OCI-LY7 (cell line): Measurements from ENCODE around the gene FAF2. TPM values are rescaled to one million over a fixed set of nuclear protein-coding genes. Genes with fewer than 3 reads are reported as not detected.

ENCODE experiments used
- BruUV-seq: library from RNA; stranded (reverse); fragments of 400-500 nt; replicated peaks from 2 replicates; lab custom pipeline; 2021; lab: Mats Ljungman, UMichigan
- CTCF ChIA-PET: fragments of 300-600 bp; sonication (Branson Sonifier 250); formaldehyde crosslinking; loops from one replicate; lab custom pipeline; 2022; ENCODE audit warnings: antibody characterized with exemption; ENCODE audit not compliant: unreplicated experiment; lab: Charles Lee
- POLR2A ChIA-PET: fragments of 300-600 bp; sonication (Branson Sonifier 250); formaldehyde crosslinking; loops from one replicate; lab custom pipeline; 2022; ENCODE audit warnings: antibody characterized with exemption; lab: Charles Lee
- DNase-seq: peaks from one replicate; pipeline ENCODE4 v3.0.0-alpha.2; 2015; ENCODE audit warnings: low spot score
- H2AFZ ChIP-seq: fragments of 200-600 bp; sonication (generic), shearing (Covaris generic); 2 replicates; pipeline ENCODE4 v1.6.1; 2014; ENCODE audit warnings: mild to moderate bottlenecking, antibody characterized with exemption, low read length, moderate library complexity
- H3K27ac ChIP-seq: fragments of 200-600 bp; sonication (generic); 2 replicates; pipeline ENCODE4 v1.5.1; 2014; ENCODE audit warnings: mixed run types, low read depth, mild to moderate bottlenecking, moderate library complexity, low read length, inconsistent platforms; ENCODE audit not compliant: poor library complexity, severe bottlenecking
- H3K36me3 ChIP-seq: fragments of 200-600 bp; sonication (generic); 2 replicates; pipeline ENCODE4 v1.6.1; 2014; ENCODE audit warnings: mild to moderate bottlenecking, antibody characterized with exemption, low read length, moderate library complexity, mixed read lengths; ENCODE audit not compliant: insufficient read depth
- H3K4me1 ChIP-seq: fragments of 200-600 bp; sonication (generic); 2 replicates; pipeline ENCODE4 v1.5.1; 2014; ENCODE audit warnings: mild to moderate bottlenecking, low read length; ENCODE audit not compliant: insufficient read depth, poor library complexity, severe bottlenecking
- H3K4me2 ChIP-seq: fragments of 200-600 bp; sonication (generic); 2 replicates; pipeline ENCODE4 v1.6.1; 2014; ENCODE audit warnings: mild to moderate bottlenecking, low read length
- H3K4me3 ChIP-seq: fragments of 200-600 bp; sonication (generic); 2 replicates; pipeline ENCODE4 v1.5.1; 2014; ENCODE audit warnings: mild to moderate bottlenecking, low read depth, low read length; ENCODE audit not compliant: poor library complexity, severe bottlenecking
- H3K79me2 ChIP-seq: fragments of 200-600 bp; sonication (generic); 2 replicates; pipeline ENCODE4 v1.6.1; 2016; ENCODE audit warnings: low read depth, mild to moderate bottlenecking, low read length, moderate library complexity, mixed read lengths; ENCODE audit not compliant: insufficient read depth
- H3K9me2 ChIP-seq: fragments of 200-600 bp; sonication (generic); 2 replicates; pipeline ENCODE4 v1.6.1; 2016; ENCODE audit warnings: mild to moderate bottlenecking, low read length, mixed read lengths; ENCODE audit not compliant: insufficient read depth
- H3K9me3 ChIP-seq: fragments of 200-600 bp; sonication (generic); 2 replicates; pipeline ENCODE4 v1.6.1; 2014; ENCODE audit warnings: mild to moderate bottlenecking, mixed run types, low read length, mixed read lengths
- H4K20me1 ChIP-seq: fragments of 200-600 bp; sonication (generic); 2 replicates; pipeline ENCODE4 v1.6.1; 2014; ENCODE audit warnings: mild to moderate bottlenecking, antibody characterized with exemption, low read length, moderate library complexity, mixed read lengths; ENCODE audit not compliant: insufficient read depth
- EZH2phosphoT487 ChIP-seq: fragments of 200-600 bp; sonication (generic); IDR thresholded peaks from 2 replicates; pipeline ENCODE4 v1.6.1; 2018; ENCODE audit warnings: low read depth, borderline replicate concordance, mild to moderate bottlenecking, mixed run types, antibody characterized with exemption, low read length, moderate library complexity, mixed read lengths
- intact Hi-C: fragments of 100-400 bp; cut with micrococcal nuclease; formaldehyde crosslinking; loops from one replicate; pipeline ENCODE4 v1.10.0; 2022; ENCODE audit not compliant: unreplicated experiment
- total RNA-seq, 2 experiments: library from RNA; depleted of rRNA in 1 of 2; stranded (reverse); fragments of >200 nt in 1 of 2; shearing (Covaris generic) in 1 of 2; gene quantifications; 2 replicates each; pipeline ENCODE4 v1.2.3, GENCODE V29; 2014 to 2022
- TF ChIP-seq, protein P1 (sequence below): fragments of 200-600 bp; sonication (generic); conservative IDR thresholded peaks from 2 replicates; pipeline ENCODE4 v1.5.1; 2014; ENCODE audit warnings: mild to moderate bottlenecking, antibody characterized with exemption, low read length, moderate library complexity, mixed read lengths

FAF2 gene
- total RNA-seq, 2 experiments from 2014 or later = 36.9 to 49.7 TPM

DNA sequence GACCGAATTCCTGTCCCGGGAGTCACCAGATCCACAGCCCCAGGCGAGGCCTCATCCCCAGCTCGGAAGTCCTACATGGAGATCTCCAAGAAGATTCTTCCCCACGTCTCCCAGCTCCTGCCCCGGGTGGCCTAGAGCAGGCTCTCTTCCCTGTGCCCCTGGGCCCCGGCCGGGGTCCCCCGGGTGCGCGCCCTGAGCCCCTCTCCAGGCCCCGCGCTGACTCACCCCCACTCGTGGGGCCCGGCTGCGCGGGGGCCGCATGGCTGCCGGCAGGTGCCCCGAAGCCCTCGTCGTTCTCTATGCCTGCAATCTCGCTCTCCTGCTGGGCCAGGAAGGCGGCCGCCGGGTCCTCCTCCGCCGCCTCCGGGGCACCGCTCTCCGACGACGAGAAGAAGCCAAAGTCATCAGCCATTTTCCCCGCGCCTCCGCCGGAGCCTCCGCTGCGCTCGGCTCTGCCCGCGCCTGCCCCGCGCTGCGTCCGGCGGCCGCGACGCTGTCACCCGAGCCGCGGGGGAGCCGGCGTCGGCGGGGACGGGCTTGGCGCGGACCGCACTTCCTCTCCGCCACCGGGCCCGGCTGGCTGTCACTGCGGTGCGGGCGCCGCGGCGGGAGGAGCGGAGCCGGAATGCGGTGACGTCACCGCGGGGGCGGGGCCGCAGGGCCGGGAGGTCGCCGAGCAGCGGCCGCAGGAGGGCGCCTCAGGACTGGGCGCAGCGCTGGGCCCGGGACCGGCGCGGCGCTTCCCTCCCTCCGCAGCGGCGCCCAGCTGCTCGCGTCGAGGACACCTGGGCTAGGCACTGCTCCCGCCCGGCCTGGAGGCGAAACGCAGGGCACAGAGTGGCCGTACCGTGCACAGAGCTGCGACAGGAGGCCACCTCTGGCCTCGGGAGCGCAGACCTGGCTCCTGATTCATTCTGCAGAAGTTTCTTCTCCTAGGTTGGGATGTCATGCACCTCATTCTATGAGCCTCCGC lies 31.9 kb upstream of the FAF2 start, which contains the start of gene CLTB:
Gene CLTB, minus strand, starts transcription at position 588 of the 973 bp plus-strand sequence. Its CDS starts 176 bp downstream, at position 412.
- ChIA-PET CTCF (interaction anchor here (0.5 to 0.6 kb wide), 5 partner anchors 10 to 322 kb away, joined by 3 read pairs; no protein-coding TSS in a partner anchor), POLR2A (interaction anchor here (0.6 to 0.7 kb wide), 2 partner anchors 122 to 1035 kb away, joined by 3 to 4 read pairs; no protein-coding TSS in a partner anchor)
- Histone ChIP-seq H3K4me1 (peaks cover 21% of the 10 kb centered on the region), H3K9me2 (no peaks in the 10 kb centered on the region), H2AFZ (peak within 1 kb of the TSS; percentile 78), H3K36me3 (no peaks in the 10 kb centered on the region), H3K27ac (peak within 1 kb of the TSS; percentile 2), H3K4me2 (peak within 1 kb of the TSS; percentile 94), H3K4me3 (peak within 1 kb of the TSS; percentile 86), H4K20me1 (no peaks in the 10 kb centered on the region), H3K79me2 (peaks cover 11% of the 10 kb centered on the region; the same call in 1 of the 2 replicates), H3K9me3 (peaks cover 10% of the 10 kb centered on the region; the same call in 1 of the 2 replicates)
- BruUV-seq = no TSS peak
- intact Hi-C loops = loop anchor here (1.0 to 2.0 kb wide), 4 partner anchors 127 to 231 kb away; partner anchors contain the start of gene TSPAN17
- TF ChIP-seq, protein P1, sequence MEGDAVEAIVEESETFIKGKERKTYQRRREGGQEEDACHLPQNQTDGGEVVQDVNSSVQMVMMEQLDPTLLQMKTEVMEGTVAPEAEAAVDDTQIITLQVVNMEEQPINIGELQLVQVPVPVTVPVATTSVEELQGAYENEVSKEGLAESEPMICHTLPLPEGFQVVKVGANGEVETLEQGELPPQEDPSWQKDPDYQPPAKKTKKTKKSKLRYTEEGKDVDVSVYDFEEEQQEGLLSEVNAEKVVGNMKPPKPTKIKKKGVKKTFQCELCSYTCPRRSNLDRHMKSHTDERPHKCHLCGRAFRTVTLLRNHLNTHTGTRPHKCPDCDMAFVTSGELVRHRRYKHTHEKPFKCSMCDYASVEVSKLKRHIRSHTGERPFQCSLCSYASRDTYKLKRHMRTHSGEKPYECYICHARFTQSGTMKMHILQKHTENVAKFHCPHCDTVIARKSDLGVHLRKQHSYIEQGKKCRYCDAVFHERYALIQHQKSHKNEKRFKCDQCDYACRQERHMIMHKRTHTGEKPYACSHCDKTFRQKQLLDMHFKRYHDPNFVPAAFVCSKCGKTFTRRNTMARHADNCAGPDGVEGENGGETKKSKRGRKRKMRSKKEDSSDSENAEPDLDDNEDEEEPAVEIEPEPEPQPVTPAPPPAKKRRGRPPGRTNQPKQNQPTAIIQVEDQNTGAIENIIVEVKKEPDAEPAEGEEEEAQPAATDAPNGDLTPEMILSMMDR = peak; percentile 71
- TF ChIP-seq EZH2phosphoT487 = no peak
- DNase-seq = peak; percentile 93

DNA sequence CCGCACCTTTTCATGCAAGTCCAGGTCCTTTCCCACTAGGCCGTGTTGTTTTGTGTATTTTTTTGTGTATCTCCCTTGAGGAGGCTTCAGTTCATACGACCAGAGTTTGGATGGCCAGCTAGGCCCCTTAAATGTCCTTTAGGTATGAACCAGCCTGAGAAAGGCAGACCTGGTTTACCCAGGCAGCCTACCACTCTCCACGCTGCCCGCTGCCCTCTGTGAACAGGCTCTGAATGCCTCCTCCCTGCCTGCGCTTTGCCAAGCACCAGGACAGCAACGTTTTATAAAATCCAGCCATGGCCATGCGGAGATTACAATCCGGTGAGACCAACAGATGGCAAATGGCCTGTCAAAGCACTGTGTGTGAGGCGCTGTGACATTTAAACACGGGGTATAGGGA lies 31.2 kb upstream of the FAF2 start:
- TF ChIP-seq, protein P1 = no peak
- TF ChIP-seq EZH2phosphoT487 = no peak
- no peaks in the 10 kb centered on the region for H3K36me3 ChIP-seq
- intact Hi-C loops = loop anchor here (1.0 to 2.0 kb wide), 4 partner anchors 126 to 230 kb away; partner anchors contain the start of gene TSPAN17
- H3K4me1 ChIP-seq = peaks cover 19% of the 10 kb centered on the region
- no peaks in the 10 kb centered on the region for H4K20me1 ChIP-seq
- H3K4me3 ChIP-seq = peak overlapping the region; percentile 86
- peak overlapping the region; percentile 78 for H2AFZ ChIP-seq
- CTCF ChIA-PET = interaction anchor here (0.5 to 0.6 kb wide), 4 partner anchors 9 to 321 kb away, joined by 3 read pairs; no protein-coding TSS in a partner anchor
- H3K4me2 ChIP-seq = peak overlapping the region; percentile 68
- no TSS peak for BruUV-seq
- no peak overlapping the region for H3K27ac ChIP-seq
- POLR2A ChIA-PET = no interaction called here
- H3K9me2 ChIP-seq = no peaks in the 10 kb centered on the region
- no peak for DNase-seq
- peaks cover 11% of the 10 kb centered on the region; the same call in 1 of the 2 replicates for H3K79me2 ChIP-seq
- peaks cover 13% of the 10 kb centered on the region; the same call in 1 of the 2 replicates for H3K9me3 ChIP-seq
